ENCODE results near the gene VCL. TPM values are rescaled to one million over a fixed set of nuclear protein-coding genes. Genes with fewer than 3 reads are reported as not detected.
"Not testable (repeated sequence)": the region's sequence is repeated elsewhere in the genome, so short reads cannot be mapped to it uniquely, and the experiment has no call there.

Gene VCL
- total RNA-seq, 1 donor from 2014 or later = 194 TPM

- intact Hi-C loops (cut with DNase I) = no loop called here
- no peak for DNase-seq
- peak; percentile 87 for ATAC-seq (ENCODE audit: poor library complexity)
Measured at GRCh38 chr10:74056050-74056818, 58.3 kb downstream of the VCL start.

- intact Hi-C loops (cut with DNase I) = no loop called here
- ATAC-seq (ENCODE audit: poor library complexity) (no peak), DNase-seq (no peak)
Measured at GRCh38 chr10:74058071-74058470, 60.2 kb downstream of the VCL start.

- DNase-seq (no peak), ATAC-seq (ENCODE audit: poor library complexity) (no peak)
- intact Hi-C loops (cut with DNase I) = no loop called here
Measured at GRCh38 chr10:74058658-74059057, 60.7 kb downstream of the VCL start.

GRCh38 chr10:74061104-74061503, 63.2 kb downstream of the VCL start:
- ATAC-seq (ENCODE audit: poor library complexity) = no peak
- no peak for DNase-seq
- intact Hi-C loops (cut with DNase I) = no loop called here

GRCh38 chr10:74061978-74062377, 64.1 kb downstream of the VCL start:
- DNase-seq; intact Hi-C loops (cut with DNase I); ATAC-seq (ENCODE audit: poor library complexity): not testable (repeated sequence)

- intact Hi-C loops (cut with DNase I) = no loop called here
- DNase-seq = no peak
Measured at GRCh38 chr10:74063256-74063655, 65.3 kb downstream of the VCL start.

GRCh38 chr10:74067373-74068352, 69.7 kb downstream of the VCL start:
- peak; percentile 60 for ATAC-seq (ENCODE audit: poor library complexity)
- no peak for DNase-seq
- intact Hi-C loops (cut with DNase I) = no loop called here

More at GRCh38 chr10:74063256-74063655, 65.3 kb downstream of the VCL start:
- ATAC-seq (ENCODE audit: poor library complexity) = no peak

- DNase-seq = no peak
- intact Hi-C loops (cut with DNase I) = loop anchor here (5.0 kb wide), 1 partner anchor 74 kb away; the partner anchor contains the start of gene VCL
- peak; percentile 85 for ATAC-seq (ENCODE audit: poor library complexity)
Measured at GRCh38 chr10:74071157-74071556, 73.2 kb downstream of the VCL start.

GRCh38 chr10:74072503-74072902, 74.6 kb downstream of the VCL start:
- intact Hi-C loops (cut with DNase I) = loop anchor here (5.0 kb wide), 1 partner anchor 75 kb away; the partner anchor contains the start of gene VCL
- ATAC-seq (ENCODE audit: poor library complexity) (no peak), DNase-seq (no peak)

GRCh38 chr10:74075906-74076305, 78.0 kb downstream of the VCL start:
- intact Hi-C loops (cut with DNase I) = no loop called here
- ATAC-seq (ENCODE audit: poor library complexity) = no peak
- no peak for DNase-seq

- intact Hi-C loops (cut with DNase I) = no loop called here
- DNase-seq (no peak), ATAC-seq (ENCODE audit: poor library complexity) (no peak)
Measured at GRCh38 chr10:74076961-74077360, 79.0 kb downstream of the VCL start.

GRCh38 chr10:74077416-74077815, 79.5 kb downstream of the VCL start:
- intact Hi-C loops (cut with DNase I) = no loop called here
- ATAC-seq (ENCODE audit: poor library complexity) = no peak
- DNase-seq = no peak

GRCh38 chr10:74078037-74078436, 80.1 kb downstream of the VCL start:
- no peak for DNase-seq
- ATAC-seq (ENCODE audit: poor library complexity) = no peak
- intact Hi-C loops (cut with DNase I) = no loop called here

GRCh38 chr10:74079028-74079935, 81.4 kb downstream of the VCL start:
- ATAC-seq (ENCODE audit: poor library complexity) = no peak
- DNase-seq = no peak
- intact Hi-C loops (cut with DNase I) = no loop called here

- DNase-seq = no peak
- intact Hi-C loops (cut with DNase I) = loop anchor here (5.0 kb wide), 1 partner anchor 193 kb away; no protein-coding TSS in a partner anchor
- ATAC-seq (ENCODE audit: poor library complexity) = no peak
Measured at GRCh38 chr10:74079936-74080590, 82.1 kb downstream of the VCL start.

- intact Hi-C loops (cut with DNase I) = loop anchor here (5.0 kb wide), 1 partner anchor 194 kb away; no protein-coding TSS in a partner anchor
- DNase-seq (no peak), ATAC-seq (ENCODE audit: poor library complexity) (peak; percentile 66)
Measured at GRCh38 chr10:74081192-74081803, 83.4 kb downstream of the VCL start.

- intact Hi-C loops (cut with DNase I) = loop anchor here (5.0 kb wide), 1 partner anchor 195 kb away; no protein-coding TSS in a partner anchor
- DNase-seq (no peak), ATAC-seq (ENCODE audit: poor library complexity) (peak; percentile 21)
Measured at GRCh38 chr10:74081941-74082718, 84.2 kb downstream of the VCL start.

Measured in Right ventricle myocardium superior (tissue), 1 donor.